Endothelial cell of umbilical vein (primary cell): ENCODE data around the gene CLINT1. TPM values are rescaled to one million over a fixed set of nuclear protein-coding genes. Genes with fewer than 3 reads are reported as not detected.

Experiments used
- BruUV-seq: library from RNA; stranded (reverse); fragments of 400-500 nt; replicated peaks from 2 replicates; lab custom pipeline; 2021; lab: Mats Ljungman, UMichigan
- CTCF ChIA-PET: fragments of 300-600, 350-600 bp; sonication (Branson Sonifier 250); formaldehyde crosslinking; loops from one replicate; lab custom pipeline; 2021; ENCODE audit warnings: antibody characterized with exemption, inconsistent platforms; lab: Charles Lee
- POLR2A ChIA-PET: fragments of 300-600, 350-600 bp; sonication (Branson Sonifier 250); formaldehyde crosslinking; loops from one replicate; lab custom pipeline; 2021; ENCODE audit warnings: antibody characterized with exemption, inconsistent platforms; lab: Charles Lee
- DNase-seq: peaks from one replicate; pipeline ENCODE4 v3.0.0-alpha.2; 2011; ENCODE audit warnings: low read depth, low spot score
- FAIRE-seq: peaks from 2 replicates; lab custom pipeline; 2011; peaks lifted over from hg19 to GRCh38; lab: Jason Lieb, UNC
- H2AFZ ChIP-seq: 2 replicates; pipeline ENCODE4 v1.6.0; 2012; ENCODE audit warnings: low read depth, low read length, control low read depth, inconsistent platforms
- H3K27ac ChIP-seq: 2 replicates; pipeline ENCODE4 v1.5.1; 2011; ENCODE audit warnings: low read depth, mild to moderate bottlenecking, control low read depth, low read length, moderate library complexity; ENCODE audit not compliant: insufficient read depth
- H3K27me3 ChIP-seq, 2 experiments: 2 replicates each; pipeline versions ENCODE4 v1.6.0 to v1.6.1; 2011; ENCODE audit warnings: low read length in 2 of 2, mixed read lengths in 1 of 2; ENCODE audit not compliant: control insufficient read depth in 2 of 2, insufficient read depth in 2 of 2
- H3K36me3 ChIP-seq, 2 experiments: 2 replicates in 1 of 2; 3 replicates in 1 of 2; pipeline ENCODE4 v1.5.1; 2011; ENCODE audit warnings: low read length in 2 of 2, mild to moderate bottlenecking in 1 of 2, moderate library complexity in 1 of 2; ENCODE audit not compliant: control insufficient read depth in 2 of 2, insufficient read depth in 2 of 2; ENCODE audit errors: extremely low read depth in 1 of 2
- H3K4me1 ChIP-seq: 3 replicates; pipeline ENCODE4 v1.5.1; 2011; ENCODE audit warnings: mild to moderate bottlenecking, low read length; ENCODE audit not compliant: control insufficient read depth, insufficient read depth; ENCODE audit errors: extremely low read depth
- H3K4me2 ChIP-seq: 2 replicates; pipeline ENCODE4 v1.6.1; 2011; ENCODE audit warnings: low read length, control low read depth, mixed read lengths; ENCODE audit not compliant: insufficient read depth
- H3K4me3 ChIP-seq, 3 experiments: fragments of 200-600 bp in 1 of 3; sonication (generic), shearing (Covaris generic) in 1 of 3; replicated peaks in 1 of 3; 2 replicates each; pipeline ENCODE4 v1.5.1; 2011 to 2016; ENCODE audit warnings: control low read depth in 3 of 3, low read length in 3 of 3, mild to moderate bottlenecking in 2 of 3, inconsistent platforms in 1 of 3, low read depth in 1 of 3, moderate library complexity in 1 of 3; ENCODE audit not compliant: insufficient read depth in 1 of 3
- H3K79me2 ChIP-seq: 2 replicates; pipeline ENCODE4 v1.6.0; 2012; ENCODE audit warnings: low read length, inconsistent platforms; ENCODE audit not compliant: control insufficient read depth, insufficient read depth
- H3K9ac ChIP-seq: replicated peaks from 2 replicates; pipeline ENCODE3; 2011; ENCODE audit warnings: low read length, control low read depth; ENCODE audit not compliant: insufficient read depth; ENCODE audit errors: extremely low read depth
- H3K9me1 ChIP-seq: replicated peaks from 3 replicates; pipeline ENCODE4 v1.6.0; 2011; ENCODE audit warnings: mild to moderate bottlenecking, low read length; ENCODE audit not compliant: control insufficient read depth, insufficient read depth; ENCODE audit errors: extremely low read depth
- H3K9me3 ChIP-seq: replicated peaks from 2 replicates; pipeline ENCODE4 v1.5.1; 2012; ENCODE audit warnings: low read length, inconsistent platforms; ENCODE audit not compliant: control insufficient read depth, insufficient read depth
- H4K20me1 ChIP-seq: replicated peaks from 2 replicates; pipeline ENCODE3; 2011; ENCODE audit warnings: mild to moderate bottlenecking, low read length; ENCODE audit not compliant: control insufficient read depth, insufficient read depth; ENCODE audit errors: extremely low read depth
- CTCF ChIP-seq, 2 donors: IDR thresholded peaks; 1 replicate in 1 of 2; 2 replicates in 1 of 2; pipeline ENCODE4 v1.5.1; 2011; ENCODE audit warnings: low read length in 2 of 2, mild to moderate bottlenecking in 2 of 2, moderate library complexity in 2 of 2, control low read depth in 1 of 2, inconsistent platforms in 1 of 2, low read depth in 1 of 2; ENCODE audit not compliant: insufficient read depth in 1 of 2; ENCODE audit errors: extremely low read depth in 1 of 2
- EZH2 ChIP-seq: IDR thresholded peaks from 2 replicates; pipeline ENCODE4 v1.6.1; 2012; ENCODE audit warnings: borderline replicate concordance, low read depth, mild to moderate bottlenecking, moderate library complexity, low read length, inconsistent platforms; ENCODE audit not compliant: severe bottlenecking
- FOS ChIP-seq: IDR thresholded peaks from 2 replicates; pipeline ENCODE4 v1.6.1; 2011; ENCODE audit warnings: mild to moderate bottlenecking, low read length, moderate library complexity, borderline replicate concordance; ENCODE audit not compliant: insufficient read depth
- GATA2 ChIP-seq: IDR thresholded peaks from 2 replicates; pipeline ENCODE4 v1.7.0; 2011; ENCODE audit warnings: low read depth, mild to moderate bottlenecking, moderate library complexity, mixed read lengths, low read length; ENCODE audit not compliant: insufficient read length, insufficient read depth
- JUN ChIP-seq: IDR thresholded peaks from 2 replicates; pipeline ENCODE4 v1.6.1; 2011; ENCODE audit warnings: borderline replicate concordance, low read depth; ENCODE audit not compliant: insufficient read length, insufficient read depth
- MAX ChIP-seq: IDR thresholded peaks from 2 replicates; pipeline ENCODE4 v1.6.1; 2011; ENCODE audit not compliant: insufficient read depth, insufficient read length
- MYC ChIP-seq: IDR thresholded peaks from one replicate; pipeline ENCODE4 v1.6.1; 2011; ENCODE audit warnings: mild to moderate bottlenecking, low read depth, low read length
- POLR2A ChIP-seq: IDR thresholded peaks from 2 replicates; pipeline ENCODE4 v1.6.1; 2012; ENCODE audit warnings: low read depth, mild to moderate bottlenecking, control low read depth, low read length
- POLR2AphosphoS5 ChIP-seq: IDR thresholded peaks from 2 replicates; pipeline ENCODE4 v1.6.1; 2012; ENCODE audit warnings: low read depth, mild to moderate bottlenecking, control low read depth, low read length, moderate library complexity; ENCODE audit not compliant: insufficient read depth
- dilution Hi-C: fragments of 300-500 bp; cut with MboI; formaldehyde crosslinking; loops from one replicate; pipeline ENCODE4 v1.15.0; 2019; ENCODE audit warnings: low sequenced_read_pairs; ENCODE audit not compliant: extremely low pct_ligation_motif_present
- intact Hi-C: fragments of 100-400 bp; cut with micrococcal nuclease; formaldehyde crosslinking; loops from one replicate; pipeline ENCODE4 v1.10.0; 2022
- polyA plus RNA-seq, 4 experiments: library from polyadenylated mRNA; depleted of rRNA in 3 of 4; stranded (reverse) in 3 of 4; unstranded in 1 of 4; fragments of >200 nt; gene quantifications; 2 replicates each; pipeline versions ENCODE4 v1.2.1 to v1.2.3, GENCODE V29; 2011 to 2012; ENCODE audit warnings: missing spikeins in 1 of 4
- total RNA-seq: library from RNA; stranded (reverse); gene quantifications from 2 replicates; pipeline ENCODE4 v1.2.3, GENCODE V29; 2021

Gene CLINT1
- total and polyA plus RNA-seq, 2 donors (not counting 3 experiments of a cell fraction or from before 2014, with no cell fraction given) = 76.6 to 158 TPM

GRCh38 chr5:157745041-157745456 is 113.9 kb downstream of the CLINT1 start:
- peak; percentile 48 for DNase-seq
- no peaks in the 10 kb centered on the region for H4K20me1 ChIP-seq
- H3K27me3 ChIP-seq = no peaks in the 10 kb centered on the region
- H3K4me3 ChIP-seq = peak overlapping the region in 1 of 3 experiments; percentile 67
- H3K79me2 ChIP-seq = peaks cover 18% of the 10 kb centered on the region
- ChIA-PET CTCF (interaction anchor here (1.0 to 3.2 kb wide), 3 partner anchors 10 to 418 kb away, joined by 3 to 69 read pairs (median 11); no protein-coding TSS in a partner anchor), POLR2A (interaction anchor here (0.7 kb wide), 1 partner anchor 438 kb away, joined by 3 read pairs; no protein-coding TSS in a partner anchor)
- TF ChIP-seq GATA2 (peak; percentile 54), JUN (no peak)
- H3K4me2 ChIP-seq = peak overlapping the region; percentile 65
- dilution Hi-C loops (no loop called here), intact Hi-C loops (no loop called here)
- peaks cover 16% of the 10 kb centered on the region for H3K4me1 ChIP-seq
- H3K9me3 ChIP-seq = no peaks in the 10 kb centered on the region
- no peaks in the 10 kb centered on the region for H3K9me1 ChIP-seq
- FAIRE-seq = peak; percentile 67
- H3K27ac ChIP-seq = no peak overlapping the region
- no peak overlapping the region for H2AFZ ChIP-seq
- no peak overlapping the region for H3K9ac ChIP-seq
- H3K36me3 ChIP-seq = no peaks in the 10 kb centered on the region
- BruUV-seq = TSS peak; percentile 23

- no peaks in the 10 kb centered on the region for H3K27me3 ChIP-seq
- H3K4me2 ChIP-seq = peak overlapping the region; percentile 65
- peaks cover 14% of the 10 kb centered on the region for H3K4me1 ChIP-seq
- peaks cover 15% of the 10 kb centered on the region for H3K79me2 ChIP-seq
- peak overlapping the region; percentile 58 for H3K27ac ChIP-seq
- no peaks in the 10 kb centered on the region for H3K36me3 ChIP-seq
- intact Hi-C loops = loop anchor here (5.0 kb wide), 1 partner anchor 492 kb away; no protein-coding TSS in a partner anchor
- FAIRE-seq (peak; percentile 4), DNase-seq (peak; percentile 32)
- H3K4me3 ChIP-seq = peak overlapping the region; percentile 54 to 67 (median 67)
- ChIA-PET POLR2A (interaction anchor here (0.6 kb wide), 1 partner anchor 194 kb away, joined by 3 read pairs; no protein-coding TSS in a partner anchor), CTCF (interaction anchor here (1.0 to 3.2 kb wide), 26 partner anchors 11 to 595 kb away, joined by 3 to 69 read pairs (median 4); partner anchors contain the start of gene THG1L)
- H3K9ac ChIP-seq = peak overlapping the region; percentile 50
- TF ChIP-seq MAX (no peak), GATA2 (no peak), CTCF (IDR thresholded peaks at IDR 0.05; ENCODE audit: extremely low read depth in 1 of 2, insufficient read depth in 1 of 2, low read depth in 1 of 2, low read length in 2 of 2) (no peak), EZH2 (no peak), POLR2A (no peak), POLR2AphosphoS5 (no peak), MYC (no peak), FOS (no peak), JUN (no peak)
- no TSS peak for BruUV-seq
- H3K9me1 ChIP-seq = no peaks in the 10 kb centered on the region
- peak overlapping the region; percentile 65 for H2AFZ ChIP-seq
- dilution Hi-C loops = no loop called here
- no peaks in the 10 kb centered on the region for H4K20me1 ChIP-seq
- H3K9me3 ChIP-seq = no peaks in the 10 kb centered on the region
Observed at GRCh38 chr5:157744051-157745011, 114.6 kb downstream of the CLINT1 start.
